Osteocyte (in vitro differentiated cells): ENCODE data around the gene REXO4. TPM values are rescaled to one million over a fixed set of nuclear protein-coding genes. Genes with fewer than 3 reads are reported as not detected.

ENCODE experiments used
- DNase-seq: peaks from one replicate; pipeline ENCODE4 v3.0.0; 2021; ENCODE audit warnings: mixed read lengths; ENCODE audit not compliant: unreplicated experiment; ENCODE audit errors: extremely low spot score
- H3K27ac Mint-ChIP-seq: one replicate; pipeline ENCODE4 v1.8.0; 2021; ENCODE audit warnings: mild to moderate bottlenecking, mixed read lengths; ENCODE audit not compliant: unreplicated experiment
- H3K27me3 Mint-ChIP-seq: one replicate; pipeline ENCODE4 v1.8.0; 2021; ENCODE audit warnings: mixed read lengths; ENCODE audit not compliant: unreplicated experiment
- H3K36me3 Mint-ChIP-seq: one replicate; pipeline ENCODE4 v1.8.0; 2021; ENCODE audit warnings: mixed read lengths; ENCODE audit not compliant: unreplicated experiment
- H3K4me1 Mint-ChIP-seq: one replicate; pipeline ENCODE4 v1.8.0; 2021; ENCODE audit warnings: mixed read lengths; ENCODE audit not compliant: unreplicated experiment
- H3K4me3 Mint-ChIP-seq: one replicate; pipeline ENCODE4 v1.8.0; 2021; ENCODE audit warnings: mild to moderate bottlenecking, moderate library complexity, mixed read lengths; ENCODE audit not compliant: unreplicated experiment
- H3K9me3 Mint-ChIP-seq: one replicate; pipeline ENCODE4 v1.8.0; 2021; ENCODE audit warnings: mixed read lengths; ENCODE audit not compliant: unreplicated experiment
- CTCF ChIP-seq: fragments of 200-600 bp; sonication (generic); IDR thresholded peaks from 2 replicates; pipeline ENCODE4 v1.5.0; 2021; ENCODE audit warnings: antibody characterized with exemption, mild to moderate bottlenecking, moderate library complexity
- total RNA-seq: library from RNA; stranded (reverse); gene quantifications from 2 replicates; pipeline ENCODE4 v1.2.1, GENCODE V29; 2021

REXO4 gene
- total RNA-seq, 1 donor from 2014 or later, result 22.2 TPM

- no peak for TF ChIP-seq CTCF
- Mint-ChIP-seq H3K27ac (peak overlapping the region; percentile 57), H3K36me3 (peaks cover 15% of the 10 kb centered on the region), H3K4me1 (peaks cover 31% of the 10 kb centered on the region), H3K27me3 (no peaks in the 10 kb centered on the region), H3K4me3 (peak overlapping the region; percentile 75), H3K9me3 (no peaks in the 10 kb centered on the region)
- no peak for DNase-seq
These were observed 60.2 kb downstream of the REXO4 start for GRCh38 chr9:133357656-133358055.

GRCh38 chr9:133356391-133357091 is 61.3 kb downstream of the REXO4 start, which contains the start of the genes SURF1 and SURF2:
Gene SURF1 (minus strand): TSS chr9:133356487. CDS start chr9:133356453, 34 bp downstream.
Gene SURF2 (plus strand): TSS chr9:133356550. CDS start chr9:133356593, 43 bp downstream.
- no peaks in the 10 kb centered on the region for H3K9me3 Mint-ChIP-seq
- H3K4me3 Mint-ChIP-seq, result peak within 1 kb of the TSS; percentile 85
- H3K27ac Mint-ChIP-seq, result peak within 1 kb of the TSS; percentile 78
- H3K27me3 Mint-ChIP-seq, result no peaks in the 10 kb centered on the region
- no peak for TF ChIP-seq CTCF
- peak; percentile 94 for DNase-seq
- H3K4me1 Mint-ChIP-seq, result peaks cover 29% of the 10 kb centered on the region
- peaks cover 16% of the 10 kb centered on the region for H3K36me3 Mint-ChIP-seq

Other genes with a start within 250 kb of the REXO4 start
- gene OBP2B, start 208.8 kb downstream of the REXO4 start, total RNA-seq, result not detected in 2 replicates
- not detected in 2 replicates for gene ABO, start 142.8 kb downstream of the REXO4 start, total RNA-seq
- 16.0 and 19.8 TPM in 2 replicates for gene SURF6, start 81.8 kb downstream of the REXO4 start, total RNA-seq
- gene MED22, start 69.9 kb downstream of the REXO4 start, total RNA-seq, result 23.4 and 27.6 TPM in 2 replicates
- 1,770 and 1,772 TPM in 2 replicates for gene RPL7A, start 69.8 kb downstream of the REXO4 start, total RNA-seq
- 36.2 and 39.4 TPM in 2 replicates for gene SURF1, start 61.5 kb downstream of the REXO4 start, total RNA-seq
- gene SURF2, start 61.5 kb downstream of the REXO4 start, total RNA-seq, result 15.4 and 16.3 TPM in 2 replicates
- 190 and 201 TPM in 2 replicates for gene SURF4, start 42.0 kb downstream of the REXO4 start, total RNA-seq
- gene STKLD1, start 41.6 kb downstream of the REXO4 start, total RNA-seq, result 3.5 and 5.1 TPM in 2 replicates
- 7.4 and 8.8 TPM in 2 replicates for gene ADAMTS13, start 4.4 kb upstream of the REXO4 start, total RNA-seq
- gene CACFD1, start 42.0 kb upstream of the REXO4 start, total RNA-seq, result 28.9 and 29.3 TPM in 2 replicates
- 8.0 and 8.4 TPM in 2 replicates for gene SLC2A6, start 61.1 kb upstream of the REXO4 start, total RNA-seq
- gene MYMK, start 106.9 kb upstream of the REXO4 start, total RNA-seq, result not detected in 2 replicates
- gene ADAMTSL2, start 116.7 kb upstream of the REXO4 start, total RNA-seq, result 0.10 and 0.11 TPM in 2 replicates
- not detected in 2 replicates for gene FAM163B, start 191.4 kb upstream of the REXO4 start, total RNA-seq
- not detected in 2 replicates for gene DBH, start 218.4 kb upstream of the REXO4 start, total RNA-seq